Activated gamma-delta T cell (primary cell): ENCODE results near the gene PAX2.

ENCODE experiments used
- DNase-seq: peaks from one replicate; lab custom pipeline; 2025; lab: John Stamatoyannopoulos, UW

PAX2 gene

GRCh38 chr10:100817268-100817839, 72.0 kb downstream of the PAX2 start:
- DNase-seq = no peak

- no peak for DNase-seq
Measured at GRCh38 chr10:100819424-100819823, 74.0 kb downstream of the PAX2 start.

- no peak for DNase-seq
Measured at GRCh38 chr10:100823194-100823593, 77.8 kb downstream of the PAX2 start.

GRCh38 chr10:100824886-100825285, 79.5 kb downstream of the PAX2 start:
- no peak for DNase-seq

- no peak for DNase-seq
Measured at GRCh38 chr10:100825325-100825875, 80.0 kb downstream of the PAX2 start.

GRCh38 chr10:100826031-100826651, 80.8 kb downstream of the PAX2 start:
- DNase-seq = no peak

- DNase-seq = no peak
Measured at GRCh38 chr10:100826661-100826982, 81.2 kb downstream of the PAX2 start.

- DNase-seq = peak; percentile 13
Measured at GRCh38 chr10:100826983-100827818, 81.8 kb downstream of the PAX2 start.

- DNase-seq = peak; percentile 15
Measured at GRCh38 chr10:100827819-100828737, 82.7 kb downstream of the PAX2 start.

- peak; percentile 18 for DNase-seq
Measured at GRCh38 chr10:100828738-100829096, 83.3 kb downstream of the PAX2 start.

GRCh38 chr10:100829097-100829870, 83.9 kb downstream of the PAX2 start:
- no peak for DNase-seq

GRCh38 chr10:100829933-100830727, 84.7 kb downstream of the PAX2 start:
- DNase-seq = no peak

- no peak for DNase-seq
Measured at GRCh38 chr10:100830728-100831111, 85.3 kb downstream of the PAX2 start.

- no peak for DNase-seq
Measured at GRCh38 chr10:100831742-100832141, 86.4 kb downstream of the PAX2 start.

GRCh38 chr10:100835810-100836209, 90.4 kb downstream of the PAX2 start:
- DNase-seq = no peak

GRCh38 chr10:100836891-100837290, 91.5 kb downstream of the PAX2 start:
- no peak for DNase-seq

- DNase-seq = no peak
Measured at GRCh38 chr10:100837300-100837699, 91.9 kb downstream of the PAX2 start.

- DNase-seq = no peak
Measured at GRCh38 chr10:100838986-100839385, 93.6 kb downstream of the PAX2 start.

GRCh38 chr10:100841528-100841927, 96.1 kb downstream of the PAX2 start:
- DNase-seq = no peak

- DNase-seq = no peak
Measured at GRCh38 chr10:100847440-100847839, 102.1 kb downstream of the PAX2 start.
